Endothelial cell of umbilical vein (primary cell): ENCODE data around the gene EIF4E3. TPM values are rescaled to one million over a fixed set of nuclear protein-coding genes. Genes with fewer than 3 reads are reported as not detected.

ENCODE experiments used
- BruUV-seq: library from RNA; stranded (reverse); fragments of 400-500 nt; replicated peaks from 2 replicates; lab custom pipeline; 2021; lab: Mats Ljungman, UMichigan
- CTCF ChIA-PET: fragments of 300-600, 350-600 bp; sonication (Branson Sonifier 250); formaldehyde crosslinking; loops from one replicate; lab custom pipeline; 2021; ENCODE audit warnings: antibody characterized with exemption, inconsistent platforms; lab: Charles Lee
- POLR2A ChIA-PET: fragments of 300-600, 350-600 bp; sonication (Branson Sonifier 250); formaldehyde crosslinking; loops from one replicate; lab custom pipeline; 2021; ENCODE audit warnings: antibody characterized with exemption, inconsistent platforms; lab: Charles Lee
- DNase-seq: peaks from one replicate; pipeline ENCODE4 v3.0.0-alpha.2; 2011; ENCODE audit warnings: low read depth, low spot score
- FAIRE-seq: peaks from 2 replicates; lab custom pipeline; 2011; peaks lifted over from hg19 to GRCh38; lab: Jason Lieb, UNC
- H2AFZ ChIP-seq: 2 replicates; pipeline ENCODE4 v1.6.0; 2012; ENCODE audit warnings: low read depth, low read length, control low read depth, inconsistent platforms
- H3K27ac ChIP-seq: 2 replicates; pipeline ENCODE4 v1.5.1; 2011; ENCODE audit warnings: low read depth, mild to moderate bottlenecking, control low read depth, low read length, moderate library complexity; ENCODE audit not compliant: insufficient read depth
- H3K27me3 ChIP-seq, 2 experiments: 2 replicates each; pipeline versions ENCODE4 v1.6.0 to v1.6.1; 2011; ENCODE audit warnings: low read length in 2 of 2, mixed read lengths in 1 of 2; ENCODE audit not compliant: control insufficient read depth in 2 of 2, insufficient read depth in 2 of 2
- H3K36me3 ChIP-seq, 2 experiments: 2 replicates in 1 of 2; 3 replicates in 1 of 2; pipeline ENCODE4 v1.5.1; 2011; ENCODE audit warnings: low read length in 2 of 2, mild to moderate bottlenecking in 1 of 2, moderate library complexity in 1 of 2; ENCODE audit not compliant: control insufficient read depth in 2 of 2, insufficient read depth in 2 of 2; ENCODE audit errors: extremely low read depth in 1 of 2
- H3K4me1 ChIP-seq: 3 replicates; pipeline ENCODE4 v1.5.1; 2011; ENCODE audit warnings: mild to moderate bottlenecking, low read length; ENCODE audit not compliant: control insufficient read depth, insufficient read depth; ENCODE audit errors: extremely low read depth
- H3K4me2 ChIP-seq: 2 replicates; pipeline ENCODE4 v1.6.1; 2011; ENCODE audit warnings: low read length, control low read depth, mixed read lengths; ENCODE audit not compliant: insufficient read depth
- H3K4me3 ChIP-seq, 3 experiments: fragments of 200-600 bp in 1 of 3; sonication (generic), shearing (Covaris generic) in 1 of 3; replicated peaks in 1 of 3; 2 replicates each; pipeline ENCODE4 v1.5.1; 2011 to 2016; ENCODE audit warnings: control low read depth in 3 of 3, low read length in 3 of 3, mild to moderate bottlenecking in 2 of 3, inconsistent platforms in 1 of 3, low read depth in 1 of 3, moderate library complexity in 1 of 3; ENCODE audit not compliant: insufficient read depth in 1 of 3
- H3K79me2 ChIP-seq: 2 replicates; pipeline ENCODE4 v1.6.0; 2012; ENCODE audit warnings: low read length, inconsistent platforms; ENCODE audit not compliant: control insufficient read depth, insufficient read depth
- H3K9ac ChIP-seq: replicated peaks from 2 replicates; pipeline ENCODE3; 2011; ENCODE audit warnings: low read length, control low read depth; ENCODE audit not compliant: insufficient read depth; ENCODE audit errors: extremely low read depth
- H3K9me1 ChIP-seq: replicated peaks from 3 replicates; pipeline ENCODE4 v1.6.0; 2011; ENCODE audit warnings: mild to moderate bottlenecking, low read length; ENCODE audit not compliant: control insufficient read depth, insufficient read depth; ENCODE audit errors: extremely low read depth
- H3K9me3 ChIP-seq: replicated peaks from 2 replicates; pipeline ENCODE4 v1.5.1; 2012; ENCODE audit warnings: low read length, inconsistent platforms; ENCODE audit not compliant: control insufficient read depth, insufficient read depth
- H4K20me1 ChIP-seq: replicated peaks from 2 replicates; pipeline ENCODE3; 2011; ENCODE audit warnings: mild to moderate bottlenecking, low read length; ENCODE audit not compliant: control insufficient read depth, insufficient read depth; ENCODE audit errors: extremely low read depth
- EZH2 ChIP-seq: IDR thresholded peaks from 2 replicates; pipeline ENCODE4 v1.6.1; 2012; ENCODE audit warnings: borderline replicate concordance, low read depth, mild to moderate bottlenecking, moderate library complexity, low read length, inconsistent platforms; ENCODE audit not compliant: severe bottlenecking
- FOS ChIP-seq: IDR thresholded peaks from 2 replicates; pipeline ENCODE4 v1.6.1; 2011; ENCODE audit warnings: mild to moderate bottlenecking, low read length, moderate library complexity, borderline replicate concordance; ENCODE audit not compliant: insufficient read depth
- GATA2 ChIP-seq: IDR thresholded peaks from 2 replicates; pipeline ENCODE4 v1.7.0; 2011; ENCODE audit warnings: low read depth, mild to moderate bottlenecking, moderate library complexity, mixed read lengths, low read length; ENCODE audit not compliant: insufficient read length, insufficient read depth
- JUN ChIP-seq: IDR thresholded peaks from 2 replicates; pipeline ENCODE4 v1.6.1; 2011; ENCODE audit warnings: borderline replicate concordance, low read depth; ENCODE audit not compliant: insufficient read length, insufficient read depth
- MYC ChIP-seq: IDR thresholded peaks from one replicate; pipeline ENCODE4 v1.6.1; 2011; ENCODE audit warnings: mild to moderate bottlenecking, low read depth, low read length
- POLR2A ChIP-seq: IDR thresholded peaks from 2 replicates; pipeline ENCODE4 v1.6.1; 2012; ENCODE audit warnings: low read depth, mild to moderate bottlenecking, control low read depth, low read length
- POLR2AphosphoS5 ChIP-seq: IDR thresholded peaks from 2 replicates; pipeline ENCODE4 v1.6.1; 2012; ENCODE audit warnings: low read depth, mild to moderate bottlenecking, control low read depth, low read length, moderate library complexity; ENCODE audit not compliant: insufficient read depth
- dilution Hi-C: fragments of 300-500 bp; cut with MboI; formaldehyde crosslinking; loops from one replicate; pipeline ENCODE4 v1.15.0; 2019; ENCODE audit warnings: low sequenced_read_pairs; ENCODE audit not compliant: extremely low pct_ligation_motif_present
- intact Hi-C: fragments of 100-400 bp; cut with micrococcal nuclease; formaldehyde crosslinking; loops from one replicate; pipeline ENCODE4 v1.10.0; 2022
- polyA plus RNA-seq, 4 experiments: library from polyadenylated mRNA; depleted of rRNA in 3 of 4; stranded (reverse) in 3 of 4; unstranded in 1 of 4; fragments of >200 nt; gene quantifications; 2 replicates each; pipeline versions ENCODE4 v1.2.1 to v1.2.3, GENCODE V29; 2011 to 2012; ENCODE audit warnings: missing spikeins in 1 of 4
- total RNA-seq: library from RNA; stranded (reverse); gene quantifications from 2 replicates; pipeline ENCODE4 v1.2.3, GENCODE V29; 2021
- TF ChIP-seq, protein P1 (sequence below): IDR thresholded peaks from 2 replicates; pipeline ENCODE4 v1.6.1; 2011; ENCODE audit not compliant: insufficient read depth, insufficient read length
- TF ChIP-seq, protein P2 (sequence below), 2 donors: IDR thresholded peaks; 1 replicate in 1 of 2; 2 replicates in 1 of 2; pipeline ENCODE4 v1.5.1; 2011; ENCODE audit warnings: low read length in 2 of 2, mild to moderate bottlenecking in 2 of 2, moderate library complexity in 2 of 2, control low read depth in 1 of 2, inconsistent platforms in 1 of 2, low read depth in 1 of 2; ENCODE audit not compliant: insufficient read depth in 1 of 2; ENCODE audit errors: extremely low read depth in 1 of 2

Gene EIF4E3
- total and polyA plus RNA-seq, 2 donors (not counting 3 experiments of a cell fraction or from before 2014, with no cell fraction given): 1.3 to 4.9 TPM

DNA sequence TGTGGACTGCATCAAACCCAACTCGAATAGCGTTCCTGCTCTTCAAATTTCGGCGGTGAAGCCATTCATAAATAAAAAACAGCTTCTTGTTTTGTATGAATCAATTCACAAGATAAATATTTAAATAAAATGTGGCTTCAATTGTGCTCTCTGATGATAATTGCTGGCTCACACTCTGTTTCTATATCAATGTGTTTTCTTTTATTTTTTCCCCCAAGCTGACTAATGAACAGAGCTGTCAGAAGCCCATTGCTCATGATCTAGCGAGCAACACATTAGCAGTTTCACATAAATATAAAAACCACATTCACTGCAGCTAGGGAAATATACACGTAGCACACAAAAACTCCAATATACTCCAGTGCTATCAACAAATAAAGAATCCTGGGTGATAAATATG is 96.7 kb downstream of the EIF4E3 start:
- H2AFZ ChIP-seq: no peak overlapping the region
- no peak overlapping the region for H3K4me3 ChIP-seq

More for the DNA sequence above, 96.7 kb downstream of the EIF4E3 start:
- CTCF ChIA-PET: interaction anchor here (0.9 kb wide), 1 partner anchor 1078 kb away, joined by 3 read pairs; no protein-coding TSS in a partner anchor
- no peaks in the 10 kb centered on the region for H4K20me1 ChIP-seq
- POLR2A ChIA-PET: no interaction called here
- H3K4me1 ChIP-seq: no peaks in the 10 kb centered on the region
- TF ChIP-seq EZH2 (no peak), MYC (no peak), GATA2 (no peak), FOS (no peak), POLR2AphosphoS5 (no peak), JUN (no peak), POLR2A (no peak)
- TF ChIP-seq, protein P1, sequence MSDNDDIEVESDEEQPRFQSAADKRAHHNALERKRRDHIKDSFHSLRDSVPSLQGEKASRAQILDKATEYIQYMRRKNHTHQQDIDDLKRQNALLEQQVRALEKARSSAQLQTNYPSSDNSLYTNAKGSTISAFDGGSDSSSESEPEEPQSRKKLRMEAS: no peak
- TF ChIP-seq, protein P2, sequence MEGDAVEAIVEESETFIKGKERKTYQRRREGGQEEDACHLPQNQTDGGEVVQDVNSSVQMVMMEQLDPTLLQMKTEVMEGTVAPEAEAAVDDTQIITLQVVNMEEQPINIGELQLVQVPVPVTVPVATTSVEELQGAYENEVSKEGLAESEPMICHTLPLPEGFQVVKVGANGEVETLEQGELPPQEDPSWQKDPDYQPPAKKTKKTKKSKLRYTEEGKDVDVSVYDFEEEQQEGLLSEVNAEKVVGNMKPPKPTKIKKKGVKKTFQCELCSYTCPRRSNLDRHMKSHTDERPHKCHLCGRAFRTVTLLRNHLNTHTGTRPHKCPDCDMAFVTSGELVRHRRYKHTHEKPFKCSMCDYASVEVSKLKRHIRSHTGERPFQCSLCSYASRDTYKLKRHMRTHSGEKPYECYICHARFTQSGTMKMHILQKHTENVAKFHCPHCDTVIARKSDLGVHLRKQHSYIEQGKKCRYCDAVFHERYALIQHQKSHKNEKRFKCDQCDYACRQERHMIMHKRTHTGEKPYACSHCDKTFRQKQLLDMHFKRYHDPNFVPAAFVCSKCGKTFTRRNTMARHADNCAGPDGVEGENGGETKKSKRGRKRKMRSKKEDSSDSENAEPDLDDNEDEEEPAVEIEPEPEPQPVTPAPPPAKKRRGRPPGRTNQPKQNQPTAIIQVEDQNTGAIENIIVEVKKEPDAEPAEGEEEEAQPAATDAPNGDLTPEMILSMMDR (IDR thresholded peaks at IDR 0.05; ENCODE audit: extremely low read depth in 1 of 2, insufficient read depth in 1 of 2, low read depth in 1 of 2, low read length in 2 of 2): no peak
- H3K27ac ChIP-seq: no peak overlapping the region
- BruUV-seq: no TSS peak
- no peaks in the 10 kb centered on the region for H3K9me1 ChIP-seq
- peaks cover 3 to 4% of the 10 kb centered on the region in 2 experiments for H3K27me3 ChIP-seq
- H3K4me2 ChIP-seq: no peak overlapping the region
- dilution Hi-C loops: no loop called here
- DNase-seq (no peak), FAIRE-seq (no peak)
- no peaks in the 10 kb centered on the region for H3K9me3 ChIP-seq
- H3K79me2 ChIP-seq: no peaks in the 10 kb centered on the region
- intact Hi-C loops: no loop called here
- no peaks in the 10 kb centered on the region for H3K36me3 ChIP-seq
- H3K9ac ChIP-seq: no peak overlapping the region
